ENCODE results near the gene PEMT. TPM values are rescaled to one million over a fixed set of nuclear protein-coding genes. Genes with fewer than 3 reads are reported as not detected.

PEMT gene
- total RNA-seq, 1 donor from 2014 or later, result 87.2 TPM

DNA sequence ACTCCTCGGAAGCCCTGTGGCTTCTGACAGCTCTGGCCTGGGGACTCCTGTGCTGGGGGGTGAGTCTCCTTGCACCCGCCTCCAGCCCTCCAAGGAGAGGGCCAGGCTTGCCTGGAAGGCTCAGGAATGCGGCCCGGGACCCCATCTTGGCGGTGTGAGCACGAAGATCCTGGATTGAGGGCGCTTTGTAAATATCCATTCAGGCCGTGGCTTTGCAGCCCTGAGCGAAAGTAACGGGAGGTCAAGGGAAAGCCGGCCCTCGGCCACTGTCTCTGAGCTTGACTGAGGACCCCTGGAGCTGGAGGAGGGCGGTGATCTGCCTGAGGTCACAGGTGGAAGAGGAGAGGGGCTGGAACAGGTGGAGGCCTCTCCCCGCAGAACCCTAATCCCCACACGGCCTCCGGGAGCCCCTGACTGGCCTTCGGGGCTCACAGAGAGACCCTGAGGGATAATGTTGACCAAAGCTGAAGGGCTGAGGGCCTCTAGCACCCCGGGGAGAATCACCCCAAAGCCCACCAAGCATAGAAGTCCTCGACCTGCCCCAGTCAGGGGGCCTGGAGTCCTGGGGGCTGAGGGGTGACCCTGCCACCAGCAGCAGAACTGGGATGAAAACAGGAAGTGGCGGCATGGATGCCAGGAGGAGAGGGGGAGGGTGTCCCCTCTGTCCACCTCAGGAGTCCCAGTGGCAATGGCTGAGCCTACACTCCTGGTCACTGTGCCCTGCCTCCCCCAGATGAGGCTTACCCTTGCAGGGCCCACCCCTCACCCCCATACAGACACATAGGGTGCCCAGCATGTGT lies 87.0 kb downstream of the PEMT start:
- Histone ChIP-seq H3K36me3 (ENCODE audit: control insufficient read depth, insufficient read depth, low read length) (no peaks in the 10 kb centered on the region), H3K4me3 (ENCODE audit: low read depth, low read length) (no peak overlapping the region), H3K27me3 (ENCODE audit: control insufficient read depth, insufficient read depth, low read length) (peaks cover 14% of the 10 kb centered on the region)
- TF ChIP-seq, protein P1, sequence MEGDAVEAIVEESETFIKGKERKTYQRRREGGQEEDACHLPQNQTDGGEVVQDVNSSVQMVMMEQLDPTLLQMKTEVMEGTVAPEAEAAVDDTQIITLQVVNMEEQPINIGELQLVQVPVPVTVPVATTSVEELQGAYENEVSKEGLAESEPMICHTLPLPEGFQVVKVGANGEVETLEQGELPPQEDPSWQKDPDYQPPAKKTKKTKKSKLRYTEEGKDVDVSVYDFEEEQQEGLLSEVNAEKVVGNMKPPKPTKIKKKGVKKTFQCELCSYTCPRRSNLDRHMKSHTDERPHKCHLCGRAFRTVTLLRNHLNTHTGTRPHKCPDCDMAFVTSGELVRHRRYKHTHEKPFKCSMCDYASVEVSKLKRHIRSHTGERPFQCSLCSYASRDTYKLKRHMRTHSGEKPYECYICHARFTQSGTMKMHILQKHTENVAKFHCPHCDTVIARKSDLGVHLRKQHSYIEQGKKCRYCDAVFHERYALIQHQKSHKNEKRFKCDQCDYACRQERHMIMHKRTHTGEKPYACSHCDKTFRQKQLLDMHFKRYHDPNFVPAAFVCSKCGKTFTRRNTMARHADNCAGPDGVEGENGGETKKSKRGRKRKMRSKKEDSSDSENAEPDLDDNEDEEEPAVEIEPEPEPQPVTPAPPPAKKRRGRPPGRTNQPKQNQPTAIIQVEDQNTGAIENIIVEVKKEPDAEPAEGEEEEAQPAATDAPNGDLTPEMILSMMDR (IDR thresholded peaks at IDR 0.05; ENCODE audit: insufficient read depth, low read length, poor library complexity, severe bottlenecking), result no peak
- no peak for DNase-seq (ENCODE audit: low read depth)

GRCh38 chr17:17503566-17504130 lies 87.9 kb downstream of the PEMT start:
- H3K27me3 ChIP-seq (ENCODE audit: control insufficient read depth, insufficient read depth, low read length), result peaks cover 14% of the 10 kb centered on the region
- no peak for DNase-seq (ENCODE audit: low read depth)
- H3K4me3 ChIP-seq (ENCODE audit: low read depth, low read length), result no peak overlapping the region
- TF ChIP-seq, protein P1 (IDR thresholded peaks at IDR 0.05; ENCODE audit: insufficient read depth, low read length, poor library complexity, severe bottlenecking), result no peak
- no peaks in the 10 kb centered on the region for H3K36me3 ChIP-seq (ENCODE audit: control insufficient read depth, insufficient read depth, low read length)

DNA sequence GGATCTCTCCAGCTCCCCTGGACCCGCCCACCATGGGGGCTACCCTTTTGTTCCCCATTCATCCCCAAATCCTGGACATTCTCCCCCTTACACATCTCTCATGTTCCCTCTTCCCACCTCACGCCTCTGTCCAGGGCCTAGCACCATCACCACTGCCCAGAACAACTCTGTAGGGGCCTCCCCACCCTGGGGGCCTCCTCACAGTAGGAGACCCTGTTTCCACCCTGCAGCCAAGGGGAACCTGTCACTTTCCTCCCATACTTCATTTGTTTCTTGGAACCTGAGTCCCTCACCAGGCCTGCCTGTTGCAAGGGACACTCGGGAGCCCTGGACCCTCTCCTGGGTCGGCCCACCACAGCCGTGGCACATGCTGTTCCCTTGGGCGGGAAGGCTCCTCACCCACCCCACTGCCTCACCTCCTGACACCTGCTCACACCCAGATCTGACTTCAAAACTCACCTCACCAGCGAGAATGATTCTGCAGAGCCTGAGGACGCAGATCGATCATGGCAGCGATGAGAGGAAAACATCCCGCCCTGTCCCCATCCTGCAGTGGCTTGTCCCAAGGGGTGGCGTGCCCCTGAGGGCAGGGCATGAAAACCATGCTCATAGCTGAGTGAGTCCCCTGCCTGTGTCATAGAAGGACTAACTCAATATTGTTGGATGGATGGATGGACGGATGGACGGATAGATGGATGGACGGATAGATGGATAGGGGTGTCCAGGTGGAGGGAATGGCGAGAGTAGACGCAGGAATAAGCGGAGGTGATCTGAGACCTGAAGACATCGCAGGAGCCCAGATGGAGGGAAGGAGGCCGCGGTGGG lies 88.6 kb downstream of the PEMT start:
- Histone ChIP-seq H3K27me3 (ENCODE audit: control insufficient read depth, insufficient read depth, low read length) (peaks cover 14% of the 10 kb centered on the region), H3K4me3 (ENCODE audit: low read depth, low read length) (no peak overlapping the region), H3K36me3 (ENCODE audit: control insufficient read depth, insufficient read depth, low read length) (no peaks in the 10 kb centered on the region)
- TF ChIP-seq, protein P1 (IDR thresholded peaks at IDR 0.05; ENCODE audit: insufficient read depth, low read length, poor library complexity, severe bottlenecking), result no peak
- no peak for DNase-seq (ENCODE audit: low read depth)

DNA sequence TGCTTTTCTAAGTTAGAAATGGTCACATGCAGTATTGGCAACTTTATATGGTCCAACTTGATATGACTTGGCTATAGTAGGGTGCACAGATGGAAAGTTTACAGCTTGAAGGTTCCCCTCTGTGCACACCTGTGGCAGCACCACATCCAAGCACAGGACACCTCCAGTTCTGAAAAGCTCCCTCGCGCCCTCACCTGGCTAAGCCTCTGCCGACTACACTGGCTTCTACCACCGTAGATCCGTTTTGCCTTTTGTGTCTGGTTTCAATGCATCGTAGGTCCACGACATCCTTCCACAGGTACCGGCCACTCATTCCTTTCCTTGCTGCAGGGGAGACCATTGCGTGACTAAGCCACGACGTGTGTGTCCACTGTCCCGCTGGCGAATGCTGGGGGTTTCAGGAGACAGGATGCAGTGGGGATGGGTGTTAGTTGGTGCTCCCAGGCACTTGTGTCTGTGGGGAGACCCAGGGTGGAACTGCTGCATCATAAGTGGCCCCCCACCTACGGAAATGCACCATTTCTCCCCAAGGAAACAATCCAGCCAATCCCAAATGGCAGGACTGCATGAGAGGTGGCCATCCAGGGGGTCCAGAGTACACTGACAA lies 90.4 kb downstream of the PEMT start:
- Histone ChIP-seq H3K27me3 (ENCODE audit: control insufficient read depth, insufficient read depth, low read length) (peaks cover 18% of the 10 kb centered on the region), H3K36me3 (ENCODE audit: control insufficient read depth, insufficient read depth, low read length) (no peaks in the 10 kb centered on the region), H3K4me3 (ENCODE audit: low read depth, low read length) (no peak overlapping the region)
- TF ChIP-seq, protein P1 (IDR thresholded peaks at IDR 0.05; ENCODE audit: insufficient read depth, low read length, poor library complexity, severe bottlenecking), result no peak
- no peak for DNase-seq (ENCODE audit: low read depth)

DNA sequence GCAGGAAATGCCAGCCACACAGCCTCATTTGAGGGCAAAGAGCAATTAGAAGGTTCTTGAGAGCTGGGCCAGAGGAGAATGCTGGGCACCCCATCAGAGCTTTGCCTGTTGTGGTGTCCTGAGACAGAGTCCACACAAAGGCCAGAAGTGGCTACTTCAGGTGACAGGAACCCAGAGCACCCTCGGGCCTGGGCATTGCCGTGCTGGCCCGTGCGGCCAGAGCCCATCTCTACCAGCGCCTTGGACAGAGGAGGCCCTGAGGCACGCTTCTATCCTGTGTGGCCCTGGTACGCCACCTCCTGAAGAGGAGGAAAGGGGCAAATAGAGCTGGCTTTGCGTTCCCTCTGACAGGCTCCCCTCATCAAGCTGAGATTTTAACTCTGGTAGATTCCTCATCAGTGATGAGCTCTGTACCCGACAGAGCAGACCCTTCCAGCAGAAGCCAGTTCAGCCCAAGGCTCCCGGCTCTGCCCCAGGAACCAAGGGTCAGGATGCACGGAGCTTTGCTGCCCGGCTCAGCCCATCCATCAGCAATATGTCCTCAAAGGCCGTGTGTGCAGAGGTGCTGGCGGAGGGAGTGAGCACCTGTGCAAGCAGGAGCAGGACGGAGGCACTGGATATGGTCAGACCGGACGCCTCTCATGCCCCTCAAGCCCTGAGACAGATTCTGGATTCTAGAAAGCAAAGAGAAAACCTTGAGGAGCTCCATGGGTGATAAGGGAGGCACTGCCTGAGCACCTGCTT lies 91.9 kb downstream of the PEMT start:
- TF ChIP-seq, protein P1 (IDR thresholded peaks at IDR 0.05; ENCODE audit: insufficient read depth, low read length, poor library complexity, severe bottlenecking), result no peak
- no peak overlapping the region for H3K4me3 ChIP-seq (ENCODE audit: low read depth, low read length)
- DNase-seq (ENCODE audit: low read depth), result no peak
- no peaks in the 10 kb centered on the region for H3K36me3 ChIP-seq (ENCODE audit: control insufficient read depth, insufficient read depth, low read length)
- H3K27me3 ChIP-seq (ENCODE audit: control insufficient read depth, insufficient read depth, low read length), result peaks cover 27% of the 10 kb centered on the region
